RWPE2 (cell line): Measurements from ENCODE around the gene CPEB1.

Experiments
- ATAC-seq: fragments of 200-7000 bp; cut with Tn5 transposase; 3 replicates; pipeline ENCODE4 v1.9.1; 2021; ENCODE audit warnings: low read depth
- DNase-seq: peaks from one replicate; pipeline ENCODE4 v3.0.0-alpha.2; 2020; ENCODE audit warnings: low spot score
- H3K27ac ChIP-seq: fragments of 450-650 bp; 2 replicates; pipeline ENCODE4 v1.5.1; 2017; ENCODE audit warnings: mild to moderate bottlenecking; ENCODE audit not compliant: poor library complexity, severe bottlenecking
- H3K27me3 ChIP-seq: fragments of 250-450 bp; sonication (Bioruptor Pico); 2 replicates; pipeline ENCODE4 v1.5.1; 2021; ENCODE audit warnings: mild to moderate bottlenecking, moderate library complexity; ENCODE audit not compliant: insufficient read depth, poor library complexity, severe bottlenecking
- H3K36me3 ChIP-seq: fragments of 250-450 bp; sonication (Bioruptor Pico); 2 replicates; pipeline ENCODE4 v1.5.1; 2020; ENCODE audit warnings: low read depth, mild to moderate bottlenecking, moderate library complexity
- H3K4me1 ChIP-seq: fragments of 250-450 bp; sonication (Bioruptor Pico); 2 replicates; pipeline ENCODE4 v1.5.1; 2021; ENCODE audit warnings: mild to moderate bottlenecking, moderate library complexity; ENCODE audit not compliant: insufficient read depth, poor library complexity, severe bottlenecking
- H3K4me3 ChIP-seq: fragments of 250-450 bp; sonication (Bioruptor Pico); 2 replicates; pipeline ENCODE4 v1.5.1; 2021; ENCODE audit warnings: mild to moderate bottlenecking, moderate library complexity; ENCODE audit not compliant: severe bottlenecking
- H3K9me3 ChIP-seq: fragments of 250-450 bp; sonication (Bioruptor Pico); 2 replicates; pipeline ENCODE4 v1.5.1; 2021; ENCODE audit warnings: mild to moderate bottlenecking, moderate library complexity; ENCODE audit not compliant: severe bottlenecking
- TF ChIP-seq, protein P1 (sequence below): fragments of 450-650 bp; IDR thresholded peaks from one replicate; pipeline ENCODE4 v1.5.1; 2017; ENCODE audit warnings: mild to moderate bottlenecking, moderate library complexity; ENCODE audit not compliant: poor library complexity, severe bottlenecking

The CPEB1 gene

GRCh38 chr15:82641129-82641798 is 5.9 kb downstream of the CPEB1 start:
- Histone ChIP-seq H3K27me3 (peaks cover 91% of the 10 kb centered on the region), H3K36me3 (no peaks in the 10 kb centered on the region), H3K9me3 (no peaks in the 10 kb centered on the region), H3K27ac (no peak overlapping the region), H3K4me1 (no peaks in the 10 kb centered on the region), H3K4me3 (no peak overlapping the region)
- DNase-seq (no peak), ATAC-seq (no peak)
- TF ChIP-seq, protein P1, sequence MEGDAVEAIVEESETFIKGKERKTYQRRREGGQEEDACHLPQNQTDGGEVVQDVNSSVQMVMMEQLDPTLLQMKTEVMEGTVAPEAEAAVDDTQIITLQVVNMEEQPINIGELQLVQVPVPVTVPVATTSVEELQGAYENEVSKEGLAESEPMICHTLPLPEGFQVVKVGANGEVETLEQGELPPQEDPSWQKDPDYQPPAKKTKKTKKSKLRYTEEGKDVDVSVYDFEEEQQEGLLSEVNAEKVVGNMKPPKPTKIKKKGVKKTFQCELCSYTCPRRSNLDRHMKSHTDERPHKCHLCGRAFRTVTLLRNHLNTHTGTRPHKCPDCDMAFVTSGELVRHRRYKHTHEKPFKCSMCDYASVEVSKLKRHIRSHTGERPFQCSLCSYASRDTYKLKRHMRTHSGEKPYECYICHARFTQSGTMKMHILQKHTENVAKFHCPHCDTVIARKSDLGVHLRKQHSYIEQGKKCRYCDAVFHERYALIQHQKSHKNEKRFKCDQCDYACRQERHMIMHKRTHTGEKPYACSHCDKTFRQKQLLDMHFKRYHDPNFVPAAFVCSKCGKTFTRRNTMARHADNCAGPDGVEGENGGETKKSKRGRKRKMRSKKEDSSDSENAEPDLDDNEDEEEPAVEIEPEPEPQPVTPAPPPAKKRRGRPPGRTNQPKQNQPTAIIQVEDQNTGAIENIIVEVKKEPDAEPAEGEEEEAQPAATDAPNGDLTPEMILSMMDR = no peak

- DNase-seq = no peak
- no peaks in the 10 kb centered on the region for H3K9me3 ChIP-seq
- ATAC-seq = no peak
These were observed 6.5 kb downstream of the CPEB1 start for GRCh38 chr15:82640672-82641071.

DNA sequence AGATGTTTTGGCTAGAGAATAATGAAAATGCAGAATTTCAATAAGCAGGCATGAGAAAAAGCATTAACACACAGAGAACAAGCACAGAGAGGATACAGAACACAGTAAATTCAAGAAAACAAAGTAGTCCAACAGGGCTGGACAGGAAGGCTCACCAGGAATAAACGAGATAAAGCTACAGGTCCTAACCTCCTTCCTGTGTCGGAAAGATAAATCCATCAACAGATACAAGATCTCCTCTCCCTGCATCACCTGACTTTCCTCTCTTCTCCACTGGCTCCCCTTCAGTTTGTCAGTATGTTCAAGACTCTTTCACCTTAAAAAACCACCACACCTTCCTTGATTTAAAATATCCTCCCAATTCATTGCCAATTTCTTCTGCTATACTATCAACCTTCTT is 11.4 kb downstream of the CPEB1 start:
- no peak overlapping the region for H3K27ac ChIP-seq
- no peaks in the 10 kb centered on the region for H3K9me3 ChIP-seq
- H3K4me1 ChIP-seq = no peaks in the 10 kb centered on the region
- no peaks in the 10 kb centered on the region for H3K36me3 ChIP-seq
- ATAC-seq (no peak), DNase-seq (no peak)
- no peak overlapping the region for H3K4me3 ChIP-seq
- H3K27me3 ChIP-seq = peaks cover 65% of the 10 kb centered on the region
- TF ChIP-seq, protein P1 = no peak

More at GRCh38 chr15:82640672-82641071, 6.5 kb downstream of the CPEB1 start:
- no peak overlapping the region for H3K4me3 ChIP-seq
- TF ChIP-seq, protein P1 = no peak
- H3K27me3 ChIP-seq = peaks cover 91% of the 10 kb centered on the region
- H3K36me3 ChIP-seq = no peaks in the 10 kb centered on the region
- no peak overlapping the region for H3K27ac ChIP-seq
- H3K4me1 ChIP-seq = no peaks in the 10 kb centered on the region

- no peaks in the 10 kb centered on the region for H3K36me3 ChIP-seq
- DNase-seq = no peak
- H3K27ac ChIP-seq = no peak overlapping the region
- H3K4me1 ChIP-seq = no peaks in the 10 kb centered on the region
- peaks cover 14% of the 10 kb centered on the region for H3K27me3 ChIP-seq
- H3K9me3 ChIP-seq = no peaks in the 10 kb centered on the region
- no peak overlapping the region for H3K4me3 ChIP-seq
- ATAC-seq = no peak
- TF ChIP-seq, protein P1 = no peak
These were observed 17.1 kb downstream of the CPEB1 start for GRCh38 chr15:82630033-82630432.

GRCh38 chr15:82625136-82625535 is 22.0 kb downstream of the CPEB1 start:
- ATAC-seq = no peak

More at GRCh38 chr15:82625136-82625535, 22.0 kb downstream of the CPEB1 start:
- TF ChIP-seq, protein P1 = no peak
- Histone ChIP-seq H3K4me1 (no peaks in the 10 kb centered on the region), H3K36me3 (no peaks in the 10 kb centered on the region), H3K4me3 (no peak overlapping the region), H3K9me3 (no peaks in the 10 kb centered on the region), H3K27ac (no peak overlapping the region), H3K27me3 (no peaks in the 10 kb centered on the region)
- DNase-seq = no peak
